22Rv1 (cell line): ENCODE measurements around the gene WDR72.

Source experiments
- CTCF ChIP-seq: fragments of 450-650 bp; IDR thresholded peaks from 2 replicates; pipeline ENCODE4 v1.5.1; 2017; ENCODE audit warnings: mild to moderate bottlenecking
- ZFX ChIP-seq: fragments of 450-650 bp; IDR thresholded peaks from 2 replicates; pipeline ENCODE4 v1.6.1; 2017; ENCODE audit warnings: antibody characterized with exemption, borderline replicate concordance

GRCh38 chr15:53709821-53710220, 49.6 kb downstream of the WDR72 start:
- TF ChIP-seq CTCF (no peak), ZFX (no peak)
